M059J (cell line): ENCODE results near the gene RUVBL1. TPM values are rescaled to one million over a fixed set of nuclear protein-coding genes. Genes with fewer than 3 reads are reported as not detected.

Experiments used
- total RNA-seq: library from RNA; depleted of rRNA; stranded (reverse); fragments of >200 nt; shearing (Covaris generic); gene quantifications from 2 replicates; pipeline ENCODE4 v1.2.3, GENCODE V29; 2014; rRNA removed

Gene RUVBL1
- total RNA-seq, 1 experiment from 2014 or later: 127 TPM

Other genes starting within 250 kb of the RUVBL1 start
- 0.07 and 0.57 TPM in 2 replicates for gene KBTBD12, start 208.6 kb downstream of the RUVBL1 start, total RNA-seq
- gene SEC61A1, start 71.4 kb downstream of the RUVBL1 start, total RNA-seq: 469 and 512 TPM in 2 replicates
- gene EEFSEC, start 29.7 kb upstream of the RUVBL1 start, total RNA-seq: 13.8 and 14.3 TPM in 2 replicates